Measurements from ENCODE around the gene ACSL5. TPM values are rescaled to one million over a fixed set of nuclear protein-coding genes. Genes with fewer than 3 reads are reported as not detected.

Gene ACSL5
- total RNA-seq, 4 donors from 2014 or later, result 91.6 to 315 (median 178) TPM

DNA sequence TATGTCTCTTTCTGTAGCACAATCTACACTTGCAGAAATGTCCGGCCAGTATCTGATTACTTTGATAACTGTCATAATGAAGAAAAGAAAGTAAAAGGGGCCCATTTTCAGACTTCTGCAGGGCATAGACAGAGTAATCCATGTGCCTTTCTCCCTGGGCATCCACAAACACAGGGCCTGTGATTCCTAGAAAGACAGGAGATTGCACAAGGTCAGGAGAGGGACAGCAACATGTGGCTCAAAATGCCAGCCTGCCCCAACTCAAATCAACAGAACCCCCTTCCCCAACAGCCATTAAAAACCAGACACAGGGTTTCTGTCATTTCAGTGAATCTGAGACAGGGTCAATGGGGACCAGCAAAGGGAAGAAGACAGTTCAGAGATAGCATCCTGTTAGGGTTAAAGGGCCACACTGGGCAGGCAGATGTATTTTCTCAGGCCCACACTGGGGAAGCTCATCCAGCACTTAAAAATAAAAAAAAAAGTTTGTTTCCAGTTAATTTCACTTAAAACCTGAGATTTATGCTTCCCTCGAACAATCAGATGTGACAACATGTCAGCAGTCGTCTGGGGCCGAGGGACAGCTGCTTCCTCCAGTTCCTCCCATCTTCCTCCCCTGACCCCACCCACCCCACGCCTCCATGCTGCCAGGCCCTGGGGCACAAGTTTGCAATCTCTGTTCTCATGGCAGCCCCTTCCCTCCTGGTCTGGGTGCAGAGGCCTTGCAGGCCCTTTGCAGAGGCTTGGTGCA, 30.7 kb upstream of the ACSL5 start:
- no peak overlapping the region for H3K4me3 ChIP-seq
- in situ Hi-C loops (cut with MboI; ENCODE audit: low pct_ligation_motif_present in 1 of 4, low pct_unique_long_range_greater_than_20kb in 1 of 4, low sequenced_read_pairs in 3 of 4), result no loop called here
- 72% methylated on average over 5 of the region's 5 CpGs; no CpG with 5 or more reads in 1 of the 2 donors for WGBS, 2 donors (ENCODE audit: low coverage in 1 of 2)
- DNase-seq, result peak; percentile 5
- TF ChIP-seq, protein P1, sequence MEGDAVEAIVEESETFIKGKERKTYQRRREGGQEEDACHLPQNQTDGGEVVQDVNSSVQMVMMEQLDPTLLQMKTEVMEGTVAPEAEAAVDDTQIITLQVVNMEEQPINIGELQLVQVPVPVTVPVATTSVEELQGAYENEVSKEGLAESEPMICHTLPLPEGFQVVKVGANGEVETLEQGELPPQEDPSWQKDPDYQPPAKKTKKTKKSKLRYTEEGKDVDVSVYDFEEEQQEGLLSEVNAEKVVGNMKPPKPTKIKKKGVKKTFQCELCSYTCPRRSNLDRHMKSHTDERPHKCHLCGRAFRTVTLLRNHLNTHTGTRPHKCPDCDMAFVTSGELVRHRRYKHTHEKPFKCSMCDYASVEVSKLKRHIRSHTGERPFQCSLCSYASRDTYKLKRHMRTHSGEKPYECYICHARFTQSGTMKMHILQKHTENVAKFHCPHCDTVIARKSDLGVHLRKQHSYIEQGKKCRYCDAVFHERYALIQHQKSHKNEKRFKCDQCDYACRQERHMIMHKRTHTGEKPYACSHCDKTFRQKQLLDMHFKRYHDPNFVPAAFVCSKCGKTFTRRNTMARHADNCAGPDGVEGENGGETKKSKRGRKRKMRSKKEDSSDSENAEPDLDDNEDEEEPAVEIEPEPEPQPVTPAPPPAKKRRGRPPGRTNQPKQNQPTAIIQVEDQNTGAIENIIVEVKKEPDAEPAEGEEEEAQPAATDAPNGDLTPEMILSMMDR (IDR thresholded peaks at IDR 0.05), result no peak
- TF ChIP-seq POLR2AphosphoS5 (IDR thresholded peaks at IDR 0.05) (no peak), EP300 (IDR thresholded peaks at IDR 0.05; ENCODE audit: low read depth) (no peak), POLR2A (IDR thresholded peaks at IDR 0.05) (no peak)
- peaks cover 0 to 24% (median 14%) of the 10 kb centered on the region in 4 donors for H3K4me1 ChIP-seq
- no peak overlapping the region for H3K27ac ChIP-seq
- no peaks in the 10 kb centered on the region for H3K36me3 ChIP-seq
- intact Hi-C loops (cut with DNase I; ENCODE audit: low total_unique reads), result no loop called here
- H3K27me3 ChIP-seq, result no peaks in the 10 kb centered on the region
- no peaks in the 10 kb centered on the region for H3K9me3 ChIP-seq

DNA sequence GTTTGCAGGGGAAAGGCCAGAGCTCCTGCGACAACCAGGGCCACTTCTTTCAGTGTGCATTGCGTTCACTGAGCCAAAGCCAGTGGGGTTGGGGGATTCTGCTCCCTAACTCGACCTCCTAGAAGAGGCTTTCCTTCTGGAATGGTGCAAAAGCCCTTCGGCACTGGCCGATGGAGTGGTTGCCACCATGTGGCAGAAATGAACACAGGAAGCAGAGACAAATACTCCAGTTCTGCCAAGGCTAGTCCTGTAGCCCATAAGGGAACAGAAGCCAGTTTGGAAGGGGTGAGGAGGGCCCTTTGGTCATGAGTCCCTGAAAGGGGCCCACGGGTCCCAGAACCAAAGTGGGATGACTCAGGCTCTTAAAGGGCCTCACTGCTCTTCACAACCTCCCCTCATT, 29.7 kb upstream of the ACSL5 start:
- DNase-seq, result peak; percentile 17
- intact Hi-C loops (cut with DNase I; ENCODE audit: low total_unique reads) (no loop called here), in situ Hi-C loops (cut with MboI; ENCODE audit: low pct_ligation_motif_present in 1 of 4, low pct_unique_long_range_greater_than_20kb in 1 of 4, low sequenced_read_pairs in 3 of 4) (no loop called here)
- Histone ChIP-seq H3K4me1 (peaks cover 0 to 16% (median 13%) of the 10 kb centered on the region in 4 donors), H3K27ac (no peak overlapping the region), H3K36me3 (no peaks in the 10 kb centered on the region), H3K9me3 (no peaks in the 10 kb centered on the region), H3K27me3 (no peaks in the 10 kb centered on the region), H3K4me3 (no peak overlapping the region)
- TF ChIP-seq, protein P1 (IDR thresholded peaks at IDR 0.05), result peak in 1 of 5 experiments; percentile 10
- TF ChIP-seq POLR2AphosphoS5 (IDR thresholded peaks at IDR 0.05), result no peak
- WGBS, 2 donors (ENCODE audit: low coverage in 1 of 2), result 82% methylated on average over 5 of the region's 6 CpGs; no CpG with 5 or more reads in 1 of the 2 donors

DNA sequence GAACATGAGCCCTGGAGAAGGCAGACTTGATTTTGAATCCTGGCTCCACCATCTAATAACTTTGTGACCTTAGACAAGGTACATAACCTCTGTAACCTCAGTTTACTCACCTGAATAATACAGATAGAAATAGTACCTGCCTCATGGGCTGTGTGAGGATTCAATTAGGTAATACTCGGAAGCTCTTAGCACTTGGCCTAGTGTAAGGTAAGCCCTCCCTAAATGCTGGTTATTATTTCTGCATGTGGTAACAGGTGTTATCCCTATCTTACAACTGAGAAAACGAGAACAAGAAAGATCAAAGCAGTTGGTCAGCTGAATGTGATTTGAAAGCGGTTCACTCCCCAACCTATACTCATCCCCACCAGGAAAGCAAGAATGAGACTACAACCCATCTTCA, 28.7 kb upstream of the ACSL5 start:
- H3K4me1 ChIP-seq, result peaks cover 0 to 12% (median 12%) of the 10 kb centered on the region in 4 donors
- no peaks in the 10 kb centered on the region for H3K27me3 ChIP-seq
- H3K27ac ChIP-seq, result no peak overlapping the region
- H3K4me3 ChIP-seq, result no peak overlapping the region
- H3K9me3 ChIP-seq, result no peaks in the 10 kb centered on the region
- WGBS, 2 donors (ENCODE audit: low coverage in 1 of 2), result 43 to 71% methylated on average over 3 of the region's 3 CpGs
- DNase-seq, result no peak
- in situ Hi-C loops (cut with MboI; ENCODE audit: low pct_ligation_motif_present in 1 of 4, low pct_unique_long_range_greater_than_20kb in 1 of 4, low sequenced_read_pairs in 3 of 4), result no loop called here
- intact Hi-C loops (cut with DNase I; ENCODE audit: low total_unique reads), result no loop called here
- TF ChIP-seq POLR2AphosphoS5 (IDR thresholded peaks at IDR 0.05), result no peak
- no peak for TF ChIP-seq POLR2A (IDR thresholded peaks at IDR 0.05)
- no peaks in the 10 kb centered on the region for H3K36me3 ChIP-seq

DNA sequence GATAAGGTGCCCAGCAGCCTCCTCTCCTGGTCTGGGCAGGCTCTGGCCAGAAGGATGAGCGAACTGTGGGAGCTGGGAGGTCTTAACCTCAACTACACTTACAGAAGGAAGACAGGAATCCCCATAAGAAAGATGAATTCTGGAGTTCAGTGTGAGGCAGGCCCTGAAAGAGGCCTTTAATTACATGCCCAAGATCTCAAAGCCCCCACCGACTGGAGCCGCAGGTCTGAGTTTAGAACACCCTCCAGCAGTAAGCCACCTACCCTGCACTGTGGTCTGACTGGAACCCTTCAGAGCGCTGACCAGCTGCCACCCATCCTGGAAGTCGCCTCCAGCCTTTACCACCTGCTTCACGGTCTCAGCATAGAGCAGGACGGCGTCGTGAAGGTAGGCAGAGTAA, 28.2 kb upstream of the ACSL5 start:
- WGBS, 2 donors (ENCODE audit: low coverage in 1 of 2), result 80 to 90% methylated on average over 2 to 9 of the region's 9 CpGs
- peak; percentile 6 for DNase-seq

More for the DNA sequence above, 28.2 kb upstream of the ACSL5 start:
- intact Hi-C loops (cut with DNase I; ENCODE audit: low total_unique reads), result no loop called here
- H3K4me1 ChIP-seq, result peaks cover 0 to 12% (median 12%) of the 10 kb centered on the region in 4 donors
- H3K27ac ChIP-seq, result no peak overlapping the region
- H3K9me3 ChIP-seq, result no peaks in the 10 kb centered on the region
- TF ChIP-seq EP300 (IDR thresholded peaks at IDR 0.05; ENCODE audit: low read depth) (no peak), POLR2A (IDR thresholded peaks at IDR 0.05) (no peak), POLR2AphosphoS5 (IDR thresholded peaks at IDR 0.05) (no peak)
- TF ChIP-seq, protein P1 (IDR thresholded peaks at IDR 0.05), result no peak
- no peaks in the 10 kb centered on the region for H3K36me3 ChIP-seq
- no peaks in the 10 kb centered on the region for H3K27me3 ChIP-seq
- in situ Hi-C loops (cut with MboI; ENCODE audit: low pct_ligation_motif_present in 1 of 4, low pct_unique_long_range_greater_than_20kb in 1 of 4, low sequenced_read_pairs in 3 of 4), result no loop called here
- no peak overlapping the region for H3K4me3 ChIP-seq

Data from transverse colon (tissue), 4 donors.